ENCODE results near the gene WNT7A.

Gene WNT7A

DNA sequence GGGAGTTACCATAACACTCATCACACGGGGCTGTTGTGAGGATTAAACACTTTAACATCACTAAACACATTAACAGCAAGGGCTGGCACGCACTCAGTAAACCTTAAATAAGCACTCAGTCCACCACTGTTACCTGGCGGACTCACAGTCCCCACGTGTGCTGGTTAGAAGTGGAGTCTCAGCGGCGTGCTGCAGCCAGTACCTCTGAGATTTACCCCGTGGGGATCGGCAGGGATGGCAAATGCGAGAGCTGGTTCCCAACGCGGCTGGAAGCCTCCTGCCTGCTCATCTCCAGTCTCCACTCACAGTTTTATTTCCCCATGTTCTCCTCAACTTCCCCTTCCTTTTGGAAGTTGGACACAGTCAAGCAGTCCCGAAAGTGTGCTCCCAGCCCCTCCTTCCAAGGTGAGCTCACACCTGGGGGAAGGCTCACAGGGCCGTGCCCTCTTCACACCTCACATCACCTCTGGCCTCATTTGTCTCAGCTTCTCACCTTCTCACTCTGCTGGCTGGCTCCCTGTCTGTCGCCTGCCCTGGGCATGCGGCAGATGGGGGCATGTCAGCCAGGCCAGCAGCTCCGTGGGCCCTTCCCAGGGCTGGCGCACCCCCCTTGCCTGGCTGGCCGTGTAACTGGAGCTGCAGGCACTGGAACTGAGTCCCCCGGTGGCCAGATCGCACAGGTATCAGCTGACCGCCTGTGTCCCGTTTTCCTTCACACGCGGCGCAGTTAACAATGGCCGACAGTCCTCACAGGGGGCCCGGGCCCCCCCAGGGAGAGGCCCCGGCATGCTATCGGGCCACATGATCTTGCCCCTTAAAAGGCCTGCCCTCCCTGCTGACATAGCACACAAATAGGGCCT, 87.1 kb downstream of the WNT7A start:
- no peak for DNase-seq (ENCODE audit: low read depth)

DNA sequence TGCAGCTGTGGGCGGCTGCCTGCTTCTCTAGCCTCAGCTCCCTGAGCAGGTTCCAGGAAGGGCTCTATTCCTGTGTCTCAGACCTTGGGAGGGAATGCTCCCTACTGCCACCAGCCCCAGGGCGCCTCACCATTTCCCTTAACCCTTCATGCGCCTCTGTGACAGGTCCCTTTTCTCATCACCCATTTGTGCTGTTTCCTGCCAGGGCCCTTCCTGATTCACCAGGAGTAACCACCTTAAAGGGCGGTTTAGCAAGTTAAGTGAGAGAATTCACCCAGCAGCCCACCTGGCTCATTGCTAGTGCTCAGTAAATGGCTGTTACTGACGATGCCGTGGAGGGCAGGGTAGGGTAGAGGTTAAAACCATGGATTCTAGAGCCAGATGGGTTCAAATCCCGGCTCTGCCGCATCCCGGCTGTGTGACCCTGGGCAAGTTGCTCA, 87.8 kb downstream of the WNT7A start:
- DNase-seq (ENCODE audit: low read depth): no peak

DNA sequence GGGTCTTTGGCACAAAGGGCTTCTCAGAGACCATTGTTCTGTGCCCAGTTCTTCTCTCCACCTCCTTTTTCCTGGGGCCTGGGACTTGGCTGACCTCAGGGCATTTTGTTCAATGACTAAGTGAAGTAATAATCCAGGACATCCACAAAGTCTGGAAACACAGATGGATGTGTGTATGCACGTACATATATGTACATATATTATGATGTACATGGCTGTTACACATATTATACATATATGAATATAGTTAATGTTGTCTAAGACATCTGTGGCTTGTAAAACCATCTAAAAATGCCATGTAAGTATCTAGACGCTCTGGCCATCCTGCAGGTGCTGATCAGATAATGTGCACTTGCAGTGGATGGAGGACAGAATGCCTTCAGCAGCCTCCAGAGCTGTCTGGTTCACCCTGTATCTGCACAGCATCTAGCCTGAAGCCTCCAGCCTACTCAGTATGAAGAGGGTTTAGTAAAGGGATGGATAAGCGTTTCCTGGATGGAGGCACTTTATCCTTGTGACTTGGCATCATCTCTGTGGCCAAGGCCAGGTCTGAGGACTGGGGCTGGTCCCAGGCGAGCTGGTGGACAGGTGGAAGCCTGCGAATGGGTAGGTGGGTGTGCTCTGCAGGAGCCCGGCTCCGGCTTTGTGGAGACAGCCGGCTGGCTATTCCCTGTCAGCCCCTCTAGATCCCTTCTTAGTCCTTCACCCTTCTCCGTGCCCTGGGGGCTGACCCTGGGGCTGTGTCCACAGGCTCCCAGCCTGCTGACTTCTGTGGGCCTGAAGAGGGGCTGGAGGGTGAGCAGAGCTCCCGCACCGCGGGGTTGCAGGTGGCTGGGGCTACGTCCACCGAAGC, 88.4 kb downstream of the WNT7A start:
- no peak for DNase-seq (ENCODE audit: low read depth)

DNA sequence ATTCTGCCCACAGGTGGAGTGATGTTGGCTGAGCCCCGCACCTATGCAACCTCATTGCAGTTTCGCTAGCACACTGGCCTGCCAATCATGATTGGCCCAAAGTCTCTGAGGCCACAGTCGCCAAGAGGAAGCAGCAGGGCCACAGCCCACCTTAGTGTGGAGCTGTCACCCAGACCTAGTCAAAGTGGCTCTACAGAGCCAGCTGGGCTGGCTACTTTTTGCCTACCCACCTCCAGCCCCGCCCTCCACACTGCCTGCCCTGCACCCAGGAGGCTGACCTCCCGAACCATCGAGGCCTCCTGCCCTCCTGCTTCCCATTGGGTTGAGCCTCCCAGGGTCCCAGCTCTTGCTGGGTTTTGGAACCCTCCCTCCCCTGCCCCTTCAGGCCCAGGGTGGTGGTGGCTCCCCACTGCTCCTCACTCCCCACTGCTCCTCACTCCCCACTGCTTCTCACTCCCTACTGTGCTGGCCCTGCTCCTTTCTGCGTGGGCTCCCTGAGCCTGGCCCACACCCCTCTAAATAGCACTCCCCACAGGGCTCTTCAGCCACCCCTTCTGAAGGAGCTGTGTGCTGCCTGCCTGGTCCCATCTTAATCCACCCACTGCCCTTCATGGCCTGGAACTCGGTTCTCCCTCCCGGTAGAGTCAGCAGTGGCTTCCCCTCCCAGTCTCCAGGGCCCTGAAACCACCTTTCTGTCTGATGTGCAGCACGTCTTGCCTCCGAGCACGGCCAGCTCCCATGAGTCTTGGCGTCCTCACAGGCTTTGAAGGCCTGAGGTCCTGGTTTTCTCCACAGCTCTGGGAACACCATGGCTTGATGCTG, 89.3 kb downstream of the WNT7A start:
- no peak for DNase-seq (ENCODE audit: low read depth)

DNA sequence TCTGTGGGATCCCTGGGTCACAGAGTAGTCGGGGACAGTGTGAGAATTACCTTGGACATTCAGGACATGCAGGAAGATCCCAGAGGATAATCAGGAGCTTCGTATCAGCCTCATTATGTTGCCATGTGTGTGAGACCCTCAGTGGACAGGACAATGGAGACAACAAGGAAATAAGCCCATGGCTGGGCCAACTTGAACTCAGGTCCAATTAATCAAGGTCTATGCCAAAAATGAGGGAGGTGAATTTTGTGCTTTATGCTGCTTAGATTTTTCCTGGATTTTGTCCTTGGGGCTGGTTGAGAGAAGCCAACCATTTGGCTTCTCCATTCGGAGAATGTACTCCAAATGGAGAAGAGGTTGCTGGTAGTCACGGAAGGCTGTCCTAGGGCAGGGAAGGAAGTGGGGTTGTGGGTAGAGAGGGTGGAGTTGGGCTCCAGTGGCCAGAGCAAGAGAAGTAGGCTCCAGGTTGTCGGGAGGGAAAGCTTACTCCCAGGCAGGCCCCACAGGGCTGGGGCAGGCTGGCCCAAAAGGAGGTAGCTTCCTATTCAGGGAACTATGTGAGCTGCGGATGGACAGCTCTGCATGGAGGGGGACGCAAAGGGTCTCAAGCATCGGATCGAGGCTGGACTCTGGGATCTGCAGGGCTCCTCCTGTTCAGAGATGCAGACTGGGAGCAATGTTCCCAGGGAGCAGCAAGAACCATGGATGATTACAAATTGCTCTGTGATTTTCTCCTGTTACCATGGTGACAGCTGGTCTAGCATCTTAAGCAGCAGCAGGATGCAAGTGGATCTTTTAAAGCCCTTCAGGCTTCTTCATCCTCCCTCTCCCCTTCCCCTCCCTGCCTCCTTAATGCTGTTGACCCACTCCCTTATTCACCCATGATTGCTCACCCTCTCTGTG, 91.1 kb downstream of the WNT7A start:
- no peak for DNase-seq (ENCODE audit: low read depth)

DNA sequence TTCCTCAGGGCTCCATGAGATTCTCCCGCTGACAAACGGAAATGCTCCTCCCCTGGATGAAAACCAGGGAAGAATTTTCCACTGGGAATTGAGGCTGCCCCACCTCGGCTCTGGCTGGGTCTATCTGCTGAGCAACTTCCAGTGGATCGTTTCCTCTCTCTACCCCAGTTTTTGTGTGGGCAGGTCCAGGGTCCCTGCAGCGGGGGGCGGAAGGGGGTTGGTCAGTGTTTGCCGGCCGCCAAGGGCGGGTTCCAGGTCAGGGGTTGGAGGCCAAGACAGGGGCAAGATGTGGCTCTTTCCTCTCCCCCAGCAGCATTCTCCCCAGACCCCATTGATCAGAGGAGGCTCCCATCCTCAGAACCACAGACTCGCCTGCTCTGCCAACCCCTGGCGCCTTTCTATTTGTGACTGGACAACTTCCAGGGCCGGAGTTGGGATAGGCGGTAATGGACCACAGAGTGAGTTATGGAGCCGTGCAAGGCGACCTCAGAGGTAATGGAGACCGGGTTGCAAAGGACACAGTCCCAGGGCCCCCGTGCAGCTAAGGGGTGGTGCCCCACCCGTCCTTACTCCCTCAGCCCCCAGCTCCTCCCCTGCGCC, 92.2 kb downstream of the WNT7A start:
- DNase-seq (ENCODE audit: low read depth): no peak

DNA sequence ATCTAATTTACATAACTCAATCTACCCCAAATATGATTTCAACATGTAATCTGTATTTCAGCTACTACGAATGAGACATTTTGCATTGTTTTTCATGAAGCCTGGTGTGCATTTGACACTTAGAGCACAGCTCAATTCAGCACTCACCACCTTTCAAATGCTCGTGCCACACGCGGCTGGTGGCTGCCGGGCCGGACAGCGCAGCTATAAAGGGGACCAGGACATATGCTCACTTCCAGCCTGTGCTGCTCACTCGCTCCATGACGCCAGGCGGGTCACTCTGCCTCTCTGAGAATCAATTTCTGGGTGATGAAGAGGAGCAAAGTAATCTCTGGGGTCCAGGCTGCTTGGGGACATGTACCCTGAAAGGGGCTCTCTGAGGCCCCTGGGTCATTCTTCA, 93.1 kb downstream of the WNT7A start:
- no peak for DNase-seq (ENCODE audit: low read depth)

DNA sequence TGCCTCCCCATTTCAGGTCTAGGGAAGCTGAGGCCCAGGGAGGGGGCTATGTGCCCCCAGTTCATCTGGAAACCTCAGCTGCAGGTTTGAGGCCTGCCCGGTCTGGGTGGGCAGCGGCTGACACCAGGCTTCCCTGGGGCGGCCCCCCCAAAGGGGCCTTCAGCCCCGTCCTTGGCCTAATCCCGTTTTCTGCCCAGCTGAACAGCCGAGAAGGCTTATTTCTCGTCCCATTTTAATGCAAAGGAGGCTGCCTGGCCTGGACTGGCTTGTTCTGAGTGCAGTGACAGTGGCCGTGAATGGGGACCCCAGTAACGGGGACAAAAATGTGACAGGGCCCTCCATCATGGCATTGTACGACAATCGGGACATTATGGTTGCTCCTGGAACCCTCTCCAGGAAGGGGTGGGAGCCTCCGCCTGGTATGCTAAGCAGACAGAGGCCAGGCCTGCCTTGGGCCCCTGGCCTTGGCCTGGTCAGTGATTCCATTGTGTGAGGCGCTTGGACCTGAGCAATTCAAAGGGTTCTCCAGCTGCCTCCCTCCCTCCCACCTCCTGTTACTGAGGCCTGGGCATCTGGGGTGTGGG, 93.9 kb downstream of the WNT7A start:
- DNase-seq (ENCODE audit: low read depth): no peak

DNA sequence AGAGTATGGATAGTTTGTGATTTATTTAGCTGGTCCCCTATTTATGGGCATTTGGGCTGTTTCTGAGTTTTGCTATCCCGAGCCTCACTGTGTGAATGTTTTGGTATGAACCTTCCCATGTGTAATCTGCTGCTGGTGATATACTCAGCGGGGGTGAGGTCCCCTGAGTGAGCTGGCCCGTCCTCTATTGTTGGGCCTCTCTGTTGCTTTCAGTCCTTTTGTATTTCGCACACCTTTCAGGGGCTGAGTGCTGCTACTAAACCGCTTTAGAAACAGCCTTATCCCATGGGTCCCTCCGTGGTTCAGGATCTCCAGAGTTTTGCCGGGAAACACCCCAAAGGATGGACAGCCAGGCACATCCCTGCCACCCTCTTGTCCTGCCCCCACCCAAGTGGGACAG, 94.5 kb downstream of the WNT7A start:
- no peak for DNase-seq (ENCODE audit: low read depth)

DNA sequence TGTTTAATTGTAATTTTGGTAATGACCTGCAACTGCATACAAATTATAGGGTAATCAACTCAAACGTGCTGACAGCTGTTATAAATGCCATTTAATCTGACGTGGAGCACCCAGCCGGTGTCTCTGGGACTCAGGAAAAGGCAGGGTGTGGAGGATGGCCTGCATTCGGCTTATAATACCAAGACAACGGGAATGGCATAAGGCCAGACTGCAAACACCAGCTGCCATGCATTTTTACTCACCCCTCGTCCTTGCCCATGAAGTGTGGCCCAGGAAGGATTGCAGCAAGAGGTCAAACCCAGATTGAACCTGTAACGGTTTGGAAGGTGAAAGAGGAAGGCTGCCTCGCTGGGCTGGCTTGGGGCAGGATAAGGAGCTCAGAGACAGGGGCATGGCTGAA, 96.4 kb downstream of the WNT7A start:
- DNase-seq (ENCODE audit: low read depth): no peak

DNA sequence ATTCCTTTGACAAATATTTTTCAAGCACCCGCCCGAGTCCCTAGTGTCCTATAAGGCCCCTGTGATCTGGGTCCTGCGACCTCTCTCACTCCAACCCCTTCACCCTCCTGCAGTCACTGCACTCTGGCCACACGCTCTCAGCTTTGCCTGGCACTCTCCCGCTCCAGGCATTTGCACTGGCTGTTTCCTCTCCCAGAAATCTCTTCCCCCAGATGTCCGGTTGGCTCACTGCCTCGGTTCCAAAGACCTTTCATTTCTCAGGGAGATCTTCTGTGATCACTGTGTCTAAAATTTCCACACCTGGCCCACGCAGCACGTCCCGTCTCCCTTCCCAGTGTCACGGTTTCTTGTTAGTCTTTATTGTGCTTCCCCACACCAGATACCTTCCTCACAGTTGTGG, 97.4 kb downstream of the WNT7A start:
- DNase-seq (ENCODE audit: low read depth): no peak

DNA sequence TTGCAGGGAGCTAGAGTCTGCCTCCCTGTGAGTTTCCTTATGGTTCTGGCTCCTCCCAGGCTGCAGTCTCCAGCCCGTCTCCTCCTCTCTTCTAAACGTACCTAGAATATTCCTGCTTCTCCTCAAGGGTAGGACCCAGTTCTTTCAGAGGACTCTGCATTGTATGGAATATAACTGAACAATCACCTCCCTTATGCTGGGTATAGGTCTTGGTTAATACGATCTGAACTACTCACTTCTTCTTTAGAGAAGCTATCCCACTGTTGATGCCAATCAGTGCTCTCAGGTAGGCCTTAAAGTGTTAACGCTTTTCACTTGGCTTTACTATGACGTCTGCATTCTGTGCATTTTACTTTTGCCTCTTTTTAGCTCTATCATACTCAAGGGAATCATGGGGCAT, 98.5 kb downstream of the WNT7A start:
- DNase-seq (ENCODE audit: low read depth): no peak

DNA sequence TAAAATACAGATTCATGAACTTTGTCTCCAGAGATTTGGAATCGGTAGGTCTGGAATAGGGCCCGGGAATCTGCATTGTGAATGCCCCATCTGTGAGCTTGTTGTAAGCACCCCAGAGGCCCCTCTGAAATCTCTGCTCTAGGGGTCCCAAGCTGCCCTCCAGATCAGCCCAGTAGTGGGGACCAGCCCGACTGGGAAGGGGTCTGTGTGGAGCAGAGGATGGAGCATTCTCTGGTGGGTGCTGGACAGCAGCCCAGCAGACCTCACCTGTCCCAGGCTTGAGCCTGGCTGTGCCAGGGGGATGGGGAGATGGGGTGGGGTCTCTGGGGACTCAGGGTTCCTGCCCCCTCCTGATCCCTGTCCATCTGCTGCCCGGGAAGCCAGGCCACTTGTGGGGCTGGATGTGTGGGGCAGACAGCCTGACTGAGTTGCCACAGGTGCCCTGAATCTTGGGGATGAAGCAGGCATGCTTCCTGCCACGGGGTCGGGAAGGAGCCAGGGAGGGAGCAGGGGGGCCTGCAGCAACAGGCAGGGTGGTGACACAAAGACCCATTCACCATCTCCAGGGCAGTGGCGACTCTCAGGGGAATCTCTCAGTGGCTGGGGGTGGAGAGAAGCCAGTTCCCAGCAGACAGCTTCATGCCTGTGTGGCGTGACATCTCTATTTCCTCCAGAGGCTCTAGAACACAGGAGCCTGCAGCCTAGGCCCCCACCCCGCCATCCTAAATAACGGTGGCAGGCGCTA, 99.3 kb downstream of the WNT7A start:
- no peak for DNase-seq (ENCODE audit: low read depth)

DNA sequence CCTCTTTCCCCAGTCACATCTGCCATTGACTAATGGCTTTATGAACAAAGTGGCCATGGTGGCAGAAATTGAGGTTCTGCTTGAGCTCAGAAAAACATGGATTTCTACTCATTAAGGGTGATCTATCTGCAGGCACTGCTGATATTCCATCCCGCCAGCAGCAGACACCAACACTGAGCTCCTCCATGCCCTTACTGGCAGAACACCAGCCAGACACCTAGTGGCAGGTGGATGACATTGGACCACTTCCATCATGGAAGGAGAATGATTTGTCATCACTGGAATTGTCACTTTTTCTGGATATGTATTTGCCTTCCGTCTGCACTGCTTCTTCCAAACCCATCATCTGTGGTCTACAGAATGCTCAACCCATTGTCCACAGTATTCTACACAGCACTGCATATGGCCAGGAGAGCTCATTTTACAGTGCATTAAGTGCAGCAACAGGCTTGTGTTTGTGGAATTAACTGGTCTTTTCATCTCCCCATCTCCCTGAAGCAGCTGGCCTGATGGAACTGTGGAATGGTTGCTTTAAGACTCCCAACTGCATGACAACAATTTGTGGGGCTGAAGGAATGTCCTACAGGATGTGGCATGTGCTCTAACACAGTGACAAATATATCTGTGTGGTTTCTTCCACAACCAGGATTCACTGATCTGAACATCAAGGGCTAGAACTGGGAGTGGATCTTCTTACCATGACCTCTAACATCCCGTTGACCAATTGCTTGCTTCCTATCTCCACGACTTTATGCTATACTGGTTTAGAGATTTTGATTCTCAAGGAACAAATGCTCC, 103.4 kb downstream of the WNT7A start:
- no peak for DNase-seq (ENCODE audit: low read depth)

DNA sequence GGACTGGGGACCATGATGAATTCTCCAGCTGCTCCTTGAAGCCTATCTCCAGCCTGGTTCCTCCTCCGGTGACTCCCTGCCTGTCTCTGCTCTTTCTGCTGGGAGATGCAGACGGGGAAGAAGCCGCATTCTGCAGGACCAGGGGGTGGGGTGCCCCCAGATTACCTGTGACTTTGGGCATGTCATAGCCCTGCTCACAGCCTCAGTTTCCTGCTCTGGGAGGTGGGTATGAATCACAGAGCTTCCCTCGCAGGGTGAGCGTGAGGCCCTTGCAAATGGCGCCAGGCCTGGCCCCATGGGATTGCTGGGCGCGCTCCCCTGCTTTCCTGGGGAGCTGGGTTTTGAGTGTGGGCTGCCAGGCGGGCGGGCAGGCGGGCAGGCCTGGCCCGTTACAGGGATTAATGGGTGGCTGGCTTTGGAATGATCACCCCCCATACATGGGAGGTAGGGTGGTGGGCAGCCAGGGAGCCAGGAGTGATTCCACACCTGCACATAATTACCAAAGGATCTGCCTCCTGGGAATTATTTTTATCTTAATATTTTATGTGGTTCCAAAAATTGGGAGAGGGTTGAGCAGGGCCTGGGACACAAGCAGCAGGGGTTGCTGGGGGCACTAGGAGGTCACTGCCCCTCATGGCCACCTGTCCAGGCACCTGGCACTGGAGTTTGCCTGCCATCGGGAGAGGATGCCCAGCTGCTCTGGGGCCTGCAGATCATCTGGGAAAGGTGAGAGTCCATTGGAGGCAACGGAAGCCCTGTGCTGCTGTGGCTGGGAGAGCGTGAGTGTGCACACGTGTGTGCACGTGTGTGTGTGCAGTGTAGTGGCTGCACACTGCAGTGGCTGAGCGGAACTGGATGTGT, 106.8 kb downstream of the WNT7A start:
- DNase-seq (ENCODE audit: low read depth): no peak

DNA sequence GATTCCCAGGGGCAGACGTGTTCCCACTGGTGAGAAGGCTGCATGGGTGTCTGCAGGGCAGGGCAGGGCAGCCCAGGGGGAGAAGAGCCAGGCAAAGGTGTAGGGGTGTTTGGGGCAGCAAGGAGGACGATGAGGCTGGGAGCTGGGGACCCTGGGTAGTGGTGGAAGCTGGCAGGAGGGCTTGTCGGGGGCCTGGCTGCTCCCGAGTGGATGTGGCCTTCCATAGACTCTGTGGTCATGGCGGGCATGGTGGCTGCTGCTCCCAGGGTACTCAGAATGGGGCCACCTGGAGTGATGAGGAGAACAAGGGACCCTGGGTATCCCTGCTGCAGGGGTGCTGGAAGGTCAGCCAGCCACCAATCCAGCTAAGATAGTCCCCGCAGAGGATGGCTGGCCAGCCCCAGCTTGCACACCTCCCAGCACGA, 107.5 kb downstream of the WNT7A start:
- DNase-seq (ENCODE audit: low read depth): no peak

DNA sequence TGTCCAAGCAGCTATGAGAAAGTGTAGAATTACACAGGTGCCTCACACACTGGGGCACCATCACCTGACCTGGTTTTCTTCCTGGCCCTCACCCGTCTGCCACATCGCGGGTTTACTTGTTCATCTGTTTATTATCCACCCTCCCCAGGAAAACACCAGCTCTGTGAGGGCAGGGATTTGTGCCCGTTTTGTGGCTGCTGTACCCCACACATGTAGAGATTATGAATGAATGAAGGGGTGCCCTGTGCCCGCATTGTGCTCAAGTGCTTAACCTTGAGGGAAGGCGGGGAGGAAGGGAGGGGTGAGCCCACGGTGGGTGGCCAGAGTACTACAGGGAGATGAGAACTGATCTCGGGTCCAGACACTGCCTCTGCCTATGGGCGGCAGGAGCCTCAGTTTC, 108.4 kb downstream of the WNT7A start:
- no peak for DNase-seq (ENCODE audit: low read depth)
